Stimulated activated CD8-positive, alpha-beta memory T cell treated with anti-CD3 and anti-CD28 coated beads, Interleukin-4, amount 100 ng/mL, for 48 hours (primary cell): ENCODE measurements around the gene POLE3.
"Not testable (repeated sequence)": the region's sequence is repeated elsewhere in the genome, so short reads cannot be mapped to it uniquely, and the experiment has no call there.

Source experiments
- DNase-seq: peaks from one replicate; pipeline ENCODE4 v3.0.0-alpha.2; 2020

POLE3 gene, protein sequence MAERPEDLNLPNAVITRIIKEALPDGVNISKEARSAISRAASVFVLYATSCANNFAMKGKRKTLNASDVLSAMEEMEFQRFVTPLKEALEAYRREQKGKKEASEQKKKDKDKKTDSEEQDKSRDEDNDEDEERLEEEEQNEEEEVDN

DNA sequence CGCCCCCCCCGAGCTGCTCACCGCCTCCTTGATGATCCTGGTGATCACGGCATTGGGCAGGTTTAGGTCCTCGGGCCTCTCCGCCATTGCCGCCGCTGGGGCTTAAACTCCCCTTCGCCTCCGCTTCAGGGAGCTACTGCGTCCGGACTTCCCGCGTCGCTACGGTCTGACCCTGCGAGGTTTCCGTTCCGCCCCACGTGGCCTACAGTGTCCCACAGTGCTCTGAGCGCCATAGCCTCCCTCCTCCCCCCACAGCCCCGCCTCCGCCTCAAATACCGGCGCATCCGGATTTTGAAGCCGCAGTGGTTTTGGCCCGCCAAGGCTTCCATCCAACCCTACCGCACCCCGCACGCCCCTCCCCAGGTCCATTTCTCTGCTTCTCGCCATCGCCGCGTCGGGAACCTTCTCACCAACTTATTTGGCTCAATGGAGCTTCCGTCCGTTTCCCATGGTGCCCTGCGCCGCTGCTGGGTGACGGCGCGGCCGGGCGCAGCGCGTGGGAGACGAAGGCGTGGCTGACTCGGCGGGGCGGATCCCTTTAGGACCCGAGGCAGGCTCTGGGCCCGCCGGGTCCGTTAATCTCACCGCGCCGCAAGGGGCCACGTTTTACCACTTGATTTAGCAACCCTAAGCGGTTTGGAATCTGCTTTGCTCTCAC, at the start of gene POLE3, which contains the start of gene C9orf43:
Gene POLE3 (minus strand): TSS at position 469 of the 658 bp plus-strand sequence. CDS start 382 bp downstream, at position 87.
Gene C9orf43 (plus strand): TSS at position 541 of the 658 bp plus-strand sequence. CDS start 2,747 bp downstream, outside the sequence.
- DNase-seq: peak; percentile 97

DNA sequence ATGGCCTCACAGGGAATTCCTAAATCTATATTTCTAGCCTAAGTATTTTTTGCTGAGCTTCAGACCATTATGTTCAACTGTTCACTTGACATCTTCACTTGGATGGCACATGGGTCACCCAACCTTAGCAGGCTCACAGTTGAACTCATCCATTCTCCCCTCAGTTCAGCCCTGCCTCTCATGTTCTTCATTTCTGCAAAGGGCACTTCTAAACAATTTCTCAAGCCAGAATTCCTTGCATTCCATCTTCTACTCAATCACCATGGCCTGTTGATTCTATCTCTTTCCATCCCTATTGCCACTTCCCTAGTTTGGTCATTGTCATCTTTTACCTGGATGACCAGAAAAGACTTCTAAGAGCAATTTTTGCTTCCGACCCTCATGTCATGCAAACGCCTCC, 45.8 kb upstream of the POLE3 start:
- no peak for DNase-seq

- DNase-seq: no peak
These were observed 44.7 kb upstream of the POLE3 start for GRCh38 chr9:113454914-113455761.

- no peak for DNase-seq
These were observed 41.7 kb upstream of the POLE3 start for GRCh38 chr9:113452113-113452605.

GRCh38 chr9:113449376-113449775, 38.9 kb upstream of the POLE3 start:
- no peak for DNase-seq

DNA sequence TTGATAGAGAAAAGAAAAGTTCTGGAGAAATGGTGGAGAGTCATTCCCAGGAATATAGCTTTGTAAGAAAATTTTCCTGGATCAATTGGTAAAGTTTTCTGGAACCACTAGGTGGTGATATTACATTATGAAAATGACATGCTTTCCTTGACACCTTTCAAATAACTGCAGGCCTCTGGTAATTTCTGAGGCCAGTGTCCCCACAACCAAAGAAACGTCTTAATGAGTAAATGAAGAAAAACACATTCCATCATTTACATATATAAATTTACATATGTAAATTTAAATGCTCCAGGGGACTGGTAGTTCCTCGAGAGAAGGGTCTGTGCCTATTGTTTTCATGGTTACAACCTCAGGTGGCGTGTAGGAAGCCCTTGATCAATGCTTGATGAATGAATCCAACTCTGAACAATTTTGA, 35.9 kb upstream of the POLE3 start:
- no peak for DNase-seq

DNA sequence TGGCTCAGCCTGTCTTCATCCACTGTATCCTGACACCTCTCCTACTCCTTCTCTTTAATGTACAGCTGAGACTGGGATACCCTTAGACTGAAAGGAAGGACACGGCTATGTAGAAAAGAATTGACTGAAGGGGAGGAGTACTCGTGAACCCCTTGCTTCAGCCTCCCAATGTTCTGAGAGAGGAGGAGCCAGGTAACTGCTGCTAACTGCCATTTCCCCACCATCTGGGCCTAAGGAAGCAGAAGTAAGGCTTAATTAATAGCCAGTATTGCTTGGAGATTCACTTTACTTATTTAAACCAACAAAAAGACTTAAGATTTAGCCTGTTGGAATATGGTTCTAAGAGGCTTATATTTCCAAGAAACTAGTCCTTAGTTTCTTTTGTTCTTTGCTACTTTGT, 34.3 kb upstream of the POLE3 start:
- DNase-seq: no peak

- not testable (repeated sequence) for DNase-seq
These were observed 27.2 kb upstream of the POLE3 start for GRCh38 chr9:113437716-113438115.

DNA sequence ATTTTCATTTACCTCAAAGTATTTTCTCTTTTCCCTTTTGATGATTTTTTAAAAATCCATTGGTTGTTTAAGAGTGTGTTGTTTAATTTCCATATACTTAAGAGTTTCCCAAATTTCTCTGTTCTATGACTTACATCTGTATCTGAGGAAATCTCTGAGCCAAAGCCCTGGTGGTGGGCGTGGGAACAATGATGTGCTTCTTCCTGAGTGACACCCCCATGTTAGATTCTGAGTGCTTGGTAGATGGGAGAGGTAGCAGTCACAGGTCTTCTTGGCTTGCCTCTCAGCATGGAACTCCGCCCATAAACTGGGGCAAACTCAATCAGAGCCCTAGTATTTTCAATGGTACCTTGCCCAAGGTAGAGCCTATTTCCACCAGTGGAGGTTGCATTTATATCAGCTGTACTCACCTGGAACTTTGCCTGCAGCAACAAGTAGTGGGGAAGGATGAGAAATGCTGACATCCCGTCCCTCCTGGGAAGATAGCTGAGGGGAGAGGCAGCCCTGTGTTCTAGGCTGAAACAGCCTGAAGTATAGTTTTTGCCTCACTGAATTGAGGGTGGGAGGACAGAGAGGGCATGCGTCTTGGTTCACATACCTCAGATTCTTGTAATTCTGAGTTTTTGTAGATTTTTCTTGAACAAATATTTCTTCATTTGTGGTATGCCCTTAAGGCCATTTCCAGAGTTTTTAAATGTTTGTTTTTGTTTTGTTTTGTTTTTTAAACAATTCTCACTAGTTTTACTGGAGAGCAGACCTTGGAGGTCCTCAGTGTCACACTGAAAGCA, 26.4 kb upstream of the POLE3 start:
- DNase-seq: no peak

- no peak for DNase-seq
These were observed 20.7 kb upstream of the POLE3 start for GRCh38 chr9:113431191-113431590.

GRCh38 chr9:113428062-113428615, 17.7 kb upstream of the POLE3 start:
- no peak for DNase-seq

DNA sequence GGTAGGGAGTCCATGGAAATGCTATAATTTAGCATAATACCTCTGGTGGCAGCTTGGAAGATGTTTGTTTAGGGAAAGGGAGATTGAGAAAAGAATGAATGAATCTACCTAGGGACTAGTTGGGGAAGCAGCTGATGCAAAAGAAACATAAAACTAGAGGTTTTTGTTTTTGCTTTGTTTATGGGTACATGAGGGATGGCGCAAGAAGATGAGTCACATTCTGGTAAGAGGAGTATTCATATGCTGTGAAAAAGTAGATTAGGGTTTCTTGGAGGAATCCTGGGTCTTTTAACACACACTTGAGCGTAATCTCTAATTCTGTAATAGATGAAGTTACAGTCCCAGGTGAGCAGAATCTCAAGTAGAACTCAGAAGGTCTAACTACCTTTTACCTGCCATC, 17.2 kb upstream of the POLE3 start:
- DNase-seq: no peak

DNA sequence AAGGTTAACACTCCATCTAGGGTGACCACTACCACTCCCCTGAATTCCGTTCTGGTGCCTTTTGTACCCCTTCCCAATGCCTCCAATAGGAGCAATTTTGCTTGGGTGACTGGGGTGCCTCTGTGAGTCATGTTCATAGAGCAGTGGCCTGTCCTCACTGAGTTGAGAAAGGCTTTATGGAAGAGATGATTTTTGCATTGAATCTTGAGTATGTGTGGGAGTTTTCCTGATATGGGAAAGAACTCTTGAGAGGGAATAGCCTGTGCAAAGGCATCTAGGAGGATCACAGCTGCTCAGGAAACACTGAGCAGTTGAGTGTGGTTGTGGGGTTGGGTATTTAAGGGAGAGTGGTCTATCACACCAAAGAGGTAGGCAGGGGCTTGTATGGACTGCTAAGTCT, 16.2 kb upstream of the POLE3 start:
- DNase-seq: no peak

DNA sequence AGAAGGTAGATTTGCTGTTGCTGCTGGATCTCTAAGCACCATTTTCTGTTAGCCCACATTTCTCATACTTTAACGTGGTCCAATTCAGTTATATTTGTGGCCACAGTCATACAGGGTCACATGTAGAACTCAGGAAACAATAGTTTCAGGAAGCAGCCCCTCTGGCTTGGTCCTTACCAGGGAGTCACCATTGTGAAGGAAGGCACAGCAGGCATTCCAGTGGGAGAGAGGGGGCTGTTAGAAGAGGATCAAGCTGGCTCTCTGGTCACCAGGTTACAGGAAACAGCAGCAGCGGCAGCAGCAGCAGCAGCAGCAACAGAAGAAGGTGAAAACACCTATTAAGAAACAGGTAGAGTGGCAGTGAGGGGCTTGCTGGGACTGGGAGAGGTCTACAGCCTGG, 14.6 kb upstream of the POLE3 start:
- DNase-seq: no peak

DNA sequence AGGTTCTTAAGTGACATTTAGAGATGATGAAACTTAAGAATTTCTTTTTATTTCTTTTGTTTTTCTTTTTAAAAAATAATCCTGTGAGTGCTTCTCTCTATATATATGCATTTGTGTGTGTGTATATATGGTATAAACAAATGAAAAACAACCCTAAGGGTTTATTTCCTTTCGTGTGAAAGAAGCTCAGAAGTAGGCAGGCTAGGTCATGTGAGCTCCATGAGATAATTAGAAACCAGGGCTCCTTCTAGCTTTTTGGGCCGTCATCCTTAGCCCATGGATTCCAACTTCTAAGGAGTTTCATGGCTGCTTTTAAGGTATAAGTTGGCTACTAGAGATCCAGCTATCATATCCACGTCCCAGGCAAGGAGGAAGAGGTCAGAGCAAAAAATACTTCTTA, 11.3 kb upstream of the POLE3 start:
- DNase-seq: no peak

- DNase-seq: no peak
These were observed 6.9 kb upstream of the POLE3 start for GRCh38 chr9:113417370-113417769.

- no peak for DNase-seq
These were observed 5.8 kb upstream of the POLE3 start for GRCh38 chr9:113416149-113416721.

DNA sequence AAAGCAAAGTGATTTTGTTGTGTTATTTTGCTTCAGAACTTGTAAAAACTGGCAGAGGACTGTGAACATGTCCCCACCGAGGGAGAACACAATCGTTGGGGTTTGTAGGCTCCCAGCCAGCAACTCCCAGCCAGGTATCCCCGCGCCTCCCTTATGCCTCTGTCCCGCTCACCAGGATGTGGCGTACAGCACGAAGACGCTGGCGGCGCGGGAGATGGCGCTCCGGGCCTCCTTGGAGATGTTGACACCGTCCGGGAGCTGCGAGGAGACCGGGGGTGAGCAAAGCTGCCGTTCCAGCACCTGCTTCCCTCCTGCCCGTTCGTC, 630 bp downstream of the POLE3 start:
- DNase-seq: no peak

- DNase-seq: no peak
These were observed 994 bp downstream of the POLE3 start for GRCh38 chr9:113409481-113409880.

GRCh38 chr9:113406873-113407511, 3.5 kb downstream of the POLE3 start:
- peak; percentile 63 for DNase-seq

DNA sequence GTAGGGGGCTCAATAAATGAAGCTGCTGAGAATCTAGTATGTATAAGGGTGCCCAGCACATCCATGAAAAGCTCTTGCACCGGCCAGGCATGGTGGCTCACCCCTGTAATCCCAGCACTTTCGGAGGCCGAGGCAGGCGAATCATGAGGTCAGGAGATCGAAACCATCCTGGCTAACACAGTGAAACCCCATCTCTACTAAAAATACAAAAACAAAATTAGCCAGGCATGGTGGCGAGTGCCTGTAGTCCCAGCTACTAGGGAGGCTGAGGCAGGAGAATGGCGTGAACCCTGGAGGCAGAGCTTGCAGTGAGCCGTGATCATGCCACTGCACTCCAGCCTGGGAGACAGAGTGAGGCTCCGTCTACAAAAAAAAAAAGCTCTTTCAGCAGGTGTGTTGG, 4.1 kb downstream of the POLE3 start:
- DNase-seq: not testable (repeated sequence)

GRCh38 chr9:113403646-113404045, 6.8 kb downstream of the POLE3 start:
- DNase-seq: no peak
